GM12875 (cell line): ENCODE measurements around the gene CHTF18.

ENCODE experiments used
- H3K4me3 ChIP-seq: one replicate; pipeline ENCODE4 v1.5.1; 2011; ENCODE audit warnings: low read depth, low read length, control low read depth
- CTCF ChIP-seq: IDR thresholded peaks from 2 replicates; pipeline ENCODE4 v1.5.1; 2011; ENCODE audit warnings: low read depth, mild to moderate bottlenecking, control low read depth, inconsistent platforms, low read length, moderate library complexity, borderline replicate concordance; ENCODE audit not compliant: insufficient read depth

The CHTF18 gene

DNA sequence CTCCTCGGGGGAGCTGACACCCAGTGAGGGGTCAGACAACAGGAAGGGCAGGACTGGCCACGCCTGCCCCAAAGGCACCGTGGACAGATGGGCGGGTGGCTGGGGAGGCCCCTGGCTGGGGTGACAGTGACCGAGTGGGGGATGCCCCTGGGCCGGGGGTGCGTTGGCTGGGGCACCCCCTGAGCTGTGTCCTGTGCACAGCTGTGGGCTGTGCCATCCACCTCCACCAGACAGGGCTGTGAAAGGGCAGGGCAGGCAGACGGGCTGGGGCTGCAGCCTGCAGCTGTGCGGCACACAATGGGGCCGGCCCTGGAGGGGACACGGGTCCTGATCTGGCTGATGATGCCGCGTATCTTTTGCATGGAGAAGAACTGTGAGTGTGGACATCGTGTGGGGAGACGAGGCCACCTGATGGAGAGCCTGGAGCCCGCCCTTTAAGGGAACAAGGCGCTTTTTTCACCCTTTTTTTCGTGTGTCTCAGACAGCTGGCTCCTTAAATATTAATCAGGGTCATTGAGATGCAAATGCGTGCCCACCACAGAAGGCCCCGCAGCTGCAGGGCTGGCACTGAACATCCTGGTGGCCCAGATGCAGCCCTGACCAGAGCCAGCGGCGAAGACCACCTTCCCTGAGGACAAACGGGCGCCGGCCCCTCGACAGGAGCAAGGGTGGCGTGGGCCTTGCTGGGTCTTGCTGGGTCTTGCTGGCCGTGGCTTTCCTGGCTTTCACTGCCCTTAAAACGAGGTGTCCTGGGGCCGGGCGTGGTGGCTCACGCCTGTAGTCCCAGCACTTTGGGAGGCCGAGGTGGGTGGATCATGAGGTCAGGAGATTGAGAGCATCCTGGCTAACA, 54.5 kb downstream of the CHTF18 start:
- H3K4me3 ChIP-seq, result no peak overlapping the region
- no peak for TF ChIP-seq CTCF

DNA sequence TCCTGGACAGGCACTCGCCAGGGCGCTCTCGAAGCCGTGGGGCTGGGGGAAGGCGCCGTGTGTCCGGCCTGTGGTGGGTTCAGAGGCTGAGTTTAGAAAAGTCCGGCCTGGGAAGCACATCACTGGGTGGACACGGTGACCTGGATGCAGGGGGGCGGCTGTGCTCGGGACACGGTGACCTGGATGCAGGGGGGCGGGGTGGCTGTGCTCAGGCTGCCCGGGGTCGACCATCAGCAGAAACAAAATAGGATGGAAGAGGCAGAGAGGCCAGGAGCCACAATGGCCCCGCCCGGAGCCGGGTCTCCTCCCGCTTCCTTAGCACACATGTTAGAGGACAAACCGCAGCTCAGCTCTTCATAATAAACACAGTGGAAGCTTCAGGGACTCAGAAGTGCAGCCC, 55.4 kb downstream of the CHTF18 start:
- no peak overlapping the region for H3K4me3 ChIP-seq
- no peak for TF ChIP-seq CTCF

DNA sequence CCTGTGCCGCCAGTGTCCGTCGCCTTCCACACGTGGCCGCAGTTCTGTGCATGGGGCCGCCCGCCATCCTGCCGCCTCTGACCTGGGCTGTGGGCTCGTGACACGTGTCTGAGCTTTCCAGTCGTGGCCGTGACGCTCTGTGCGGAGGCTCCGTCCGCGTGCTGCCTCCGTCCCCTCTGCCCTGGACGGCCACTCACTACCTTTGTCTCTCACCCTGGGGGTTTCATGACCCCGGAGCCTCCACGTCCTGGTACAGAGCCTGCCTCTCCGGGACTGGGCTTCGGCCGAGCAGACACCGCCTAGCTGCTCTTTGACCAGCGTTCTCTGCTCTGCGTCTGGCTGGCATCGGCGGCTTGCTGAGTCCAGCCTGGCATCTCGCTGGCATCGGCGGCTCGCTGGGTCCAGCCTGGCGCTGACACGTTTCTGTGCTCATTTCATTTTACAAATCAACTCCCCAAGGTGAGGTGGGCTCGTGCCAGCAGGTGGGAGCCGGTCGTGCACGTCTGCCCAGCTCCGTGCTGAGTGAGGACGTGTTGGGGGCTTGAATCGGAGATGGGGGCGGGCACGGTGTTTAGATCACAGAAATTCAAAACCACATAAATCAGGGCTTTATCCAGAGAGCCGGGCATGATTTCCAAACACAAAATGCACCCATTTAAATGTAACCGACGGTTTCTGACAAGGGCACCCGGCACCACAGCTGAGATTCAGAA, 56.4 kb downstream of the CHTF18 start:
- TF ChIP-seq CTCF, result no peak
- H3K4me3 ChIP-seq, result no peak overlapping the region

DNA sequence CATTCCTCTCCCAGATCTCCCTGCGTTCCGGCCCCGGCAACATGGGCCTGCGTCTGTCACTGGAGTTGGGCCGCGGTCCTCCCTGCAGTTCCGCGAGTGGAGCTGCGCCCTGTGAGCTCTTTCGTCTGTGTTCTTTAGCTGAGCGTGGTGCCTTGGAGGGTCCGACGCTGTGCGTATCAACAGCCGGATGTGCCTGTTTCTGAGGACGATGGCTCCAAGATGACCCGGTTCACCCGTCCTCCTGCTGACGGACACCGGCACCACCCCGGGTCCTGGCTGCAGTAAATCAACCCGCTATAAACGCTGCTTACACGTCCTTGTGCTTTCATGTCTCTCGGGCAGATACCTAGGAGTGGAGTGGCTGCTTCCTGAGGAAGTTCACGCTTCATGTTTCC, 56.9 kb downstream of the CHTF18 start:
- no peak overlapping the region for H3K4me3 ChIP-seq
- TF ChIP-seq CTCF, result no peak

- TF ChIP-seq CTCF, result no peak
- H3K4me3 ChIP-seq, result no peak overlapping the region
Observed at GRCh38 chr16:847151-847550, 58.7 kb downstream of the CHTF18 start.
